IMR-90 (cell line): Measurements from ENCODE around the gene OXSR1. TPM values are rescaled to one million over a fixed set of nuclear protein-coding genes. Genes with fewer than 3 reads are reported as not detected.
"Not testable (repeated sequence)": the region's sequence is repeated elsewhere in the genome, so short reads cannot be mapped to it uniquely, and the experiment has no call there.

Experiments
- ATAC-seq: fragments of 200-7000 bp; cut with Tn5 transposase; 2 replicates; pipeline ENCODE4 v1.9.1; 2020; ENCODE audit warnings: low read depth, mild to moderate bottlenecking, moderate library complexity
- BruUV-seq: library from RNA; stranded (reverse); fragments of 400-500 nt; replicated peaks from 2 replicates; lab custom pipeline; 2021; lab: Mats Ljungman, UMichigan
- CTCF ChIA-PET: fragments of 300-600 bp; formaldehyde crosslinking; extraction: SDS; loops from one replicate; lab custom pipeline; 2021; ENCODE audit warnings: antibody characterized with exemption; lab: Yijun Ruan, JAX
- POLR2A ChIA-PET: fragments of 300-600 bp; sonication (Branson Sonifier 250); formaldehyde crosslinking; loops from one replicate; lab custom pipeline; 2022; ENCODE audit warnings: antibody characterized with exemption; ENCODE audit not compliant: unreplicated experiment; lab: Charles Lee
- DNase-seq: peaks from one replicate; pipeline ENCODE4 v3.0.0; 2013
- H2AFZ ChIP-seq: replicated peaks from 2 replicates; pipeline ENCODE3; 2013; ENCODE audit warnings: low read length, mild to moderate bottlenecking; ENCODE audit not compliant: poor library complexity
- H2AK5ac ChIP-seq: 2 replicates; pipeline ENCODE4 v1.6.1; 2013; ENCODE audit warnings: low read depth, low read length, inconsistent platforms
- H2AK9ac ChIP-seq: replicated peaks from 2 replicates; pipeline ENCODE3; 2013; ENCODE audit warnings: mild to moderate bottlenecking, low read depth, low read length, moderate library complexity; ENCODE audit not compliant: poor library complexity
- H2BK120ac ChIP-seq: 2 replicates; pipeline ENCODE4 v1.6.1; 2013; ENCODE audit warnings: low read depth, low read length, inconsistent platforms
- H2BK15ac ChIP-seq: 3 replicates; pipeline ENCODE4 v1.6.1; 2013; ENCODE audit warnings: low read depth, low read length, inconsistent platforms
- H2BK20ac ChIP-seq: 2 replicates; pipeline ENCODE4 v1.6.1; 2013; ENCODE audit warnings: low read depth, mild to moderate bottlenecking, inconsistent platforms, low read length, moderate library complexity
- H2BK5ac ChIP-seq: 2 replicates; pipeline ENCODE4 v1.6.1; 2013; ENCODE audit warnings: mild to moderate bottlenecking, low read depth, low read length, inconsistent platforms; ENCODE audit not compliant: poor library complexity, severe bottlenecking
- H3K14ac ChIP-seq: replicated peaks from 2 replicates; pipeline ENCODE4 v1.6.1; 2013; ENCODE audit warnings: low read depth, low read length, inconsistent platforms
- H3K18ac ChIP-seq: 2 replicates; pipeline ENCODE4 v1.6.1; 2013; ENCODE audit warnings: low read depth, low read length, control low read depth
- H3K23ac ChIP-seq: 2 replicates; pipeline ENCODE4 v1.6.1; 2013; ENCODE audit warnings: low read depth, low read length, inconsistent platforms
- H3K27ac ChIP-seq: 2 replicates; pipeline ENCODE4 v1.5.1; 2013; ENCODE audit warnings: mild to moderate bottlenecking, control low read depth, low read length; ENCODE audit not compliant: insufficient read depth
- H3K27me3 ChIP-seq: 2 replicates; pipeline ENCODE4 v1.6.1; 2013; ENCODE audit warnings: low read length; ENCODE audit not compliant: control insufficient read depth, insufficient read depth
- H3K36me3 ChIP-seq: 2 replicates; pipeline ENCODE4 v1.6.1; 2013; ENCODE audit warnings: low read length, mixed read lengths; ENCODE audit not compliant: control insufficient read depth, insufficient read depth
- H3K4ac ChIP-seq: 2 replicates; pipeline ENCODE4 v1.6.1; 2013; ENCODE audit warnings: low read depth, low read length, inconsistent platforms
- H3K4me1 ChIP-seq: 2 replicates; pipeline ENCODE4 v1.6.1; 2013; ENCODE audit warnings: low read length, mixed read lengths; ENCODE audit not compliant: control insufficient read depth, insufficient read depth
- H3K4me2 ChIP-seq: 2 replicates; pipeline ENCODE4 v1.6.1; 2013; ENCODE audit warnings: low read depth, mild to moderate bottlenecking, control low read depth, low read length, moderate library complexity
- H3K4me3 ChIP-seq: 2 replicates; pipeline ENCODE4 v1.5.1; 2013; ENCODE audit warnings: low read depth, mild to moderate bottlenecking, control low read depth, low read length, moderate library complexity; ENCODE audit not compliant: insufficient read depth
- H3K56ac ChIP-seq: 2 replicates; pipeline ENCODE4 v1.6.1; 2013; ENCODE audit warnings: low read length, inconsistent platforms; ENCODE audit not compliant: insufficient read depth; ENCODE audit errors: extremely low read depth
- H3K79me1 ChIP-seq, 2 experiments: 2 replicates each; pipeline ENCODE4 v1.6.1; 2013; ENCODE audit warnings: low read length in 2 of 2, inconsistent platforms in 1 of 2, low read depth in 1 of 2
- H3K9ac ChIP-seq: 2 replicates; pipeline ENCODE4 v1.6.1; 2013; ENCODE audit warnings: low read depth, low read length, control low read depth
- H3K9me1 ChIP-seq: 2 replicates; pipeline ENCODE4 v1.6.1; 2013; ENCODE audit warnings: low read length, inconsistent platforms; ENCODE audit not compliant: insufficient read depth
- H3K9me3 ChIP-seq: 2 replicates; pipeline ENCODE4 v1.6.1; 2013; ENCODE audit warnings: low read length; ENCODE audit not compliant: control insufficient read depth, insufficient read depth
- H4K20me1 ChIP-seq: 2 replicates; pipeline ENCODE4 v1.6.1; 2013; ENCODE audit warnings: low read length, inconsistent platforms; ENCODE audit not compliant: insufficient read depth
- H4K5ac ChIP-seq: 2 replicates; pipeline ENCODE4 v1.6.1; 2013; ENCODE audit warnings: mild to moderate bottlenecking, low read depth, low read length, control low read depth
- H4K8ac ChIP-seq, 2 experiments: 2 replicates each; pipeline ENCODE4 v1.6.1; 2013; ENCODE audit warnings: low read depth in 2 of 2, low read length in 2 of 2, control low read depth in 1 of 2, inconsistent platforms in 1 of 2
- H4K91ac ChIP-seq: 2 replicates; pipeline ENCODE4 v1.6.1; 2013; ENCODE audit warnings: low read depth, low read length, inconsistent platforms; ENCODE audit not compliant: insufficient read depth
- WGBS, 2 experiments: methylation state at CpG; one replicate each; pipeline versions ENCODE4 v1.1.5 to v1.1.7; 2013; ENCODE audit warnings: missing lambda C conversion rate in 2 of 2; ENCODE audit not compliant: insufficient read length in 1 of 2; ENCODE audit errors: extremely low coverage in 2 of 2; 5-methylcytosine and 5-hydroxymethylcytosine counted together
- dilution Hi-C: fragments of 300-500 bp; cut with HindIII; formaldehyde crosslinking; loops from one replicate; pipeline ENCODE4 v1.14.3; 2018; ENCODE audit warnings: low sequenced_read_pairs; ENCODE audit not compliant: unreplicated experiment
- in situ Hi-C: fragments of 300-500 bp; cut with MboI; formaldehyde crosslinking; loops from 3 replicates; pipeline ENCODE4 v1.14.3; 2019; ENCODE audit warnings: low sequenced_read_pairs, inconsistent platforms, mixed read lengths
- intact Hi-C: fragments of 100-400 bp; cut with micrococcal nuclease; formaldehyde crosslinking; loops from 2 replicates; pipeline ENCODE4 v1.10.0; 2022
- polyA plus RNA-seq, 3 experiments: library from polyadenylated mRNA; depleted of rRNA; stranded (reverse); fragments of >200 nt; gene quantifications; 2 replicates each; pipeline ENCODE4 v1.2.3, GENCODE V29; 2012; ENCODE audit warnings: low replicate concordance in 1 of 3
- total RNA-seq: library from RNA; depleted of rRNA; stranded (reverse); fragments of >200 nt; gene quantifications from 2 replicates; pipeline ENCODE4 v1.2.3, GENCODE V29; 2012

OXSR1 gene
- total and polyA plus RNA-seq, 2 of the 4 experiments (the other 2 are of a cell fraction), result 32.9 to 37.6 TPM

GRCh38 chr3:38160704-38161103 is 4.6 kb upstream of the OXSR1 start:
- H2BK15ac ChIP-seq, H3K4me3 ChIP-seq, H3K4ac ChIP-seq, CTCF ChIA-PET, H3K4me1 ChIP-seq, H4K91ac ChIP-seq, BruUV-seq, H2AFZ ChIP-seq, DNase-seq, H2BK20ac ChIP-seq, H3K36me3 ChIP-seq, H4K5ac ChIP-seq, H4K8ac ChIP-seq, H2AK5ac ChIP-seq, H3K18ac ChIP-seq, H2AK9ac ChIP-seq, H3K14ac ChIP-seq, H3K9me3 ChIP-seq, H3K23ac ChIP-seq, H3K9ac ChIP-seq, in situ Hi-C loops, intact Hi-C loops, H3K9me1 ChIP-seq, H4K20me1 ChIP-seq, ATAC-seq, H3K56ac ChIP-seq, H2BK120ac ChIP-seq, H2BK5ac ChIP-seq, H3K4me2 ChIP-seq, H3K27ac ChIP-seq, dilution Hi-C loops, H3K27me3 ChIP-seq, H3K79me1 ChIP-seq, POLR2A ChIA-PET: not testable (repeated sequence)
- 100% methylated on average over 1 of the region's 11 CpGs; no CpG with 5 or more reads in 1 of the 2 experiments for WGBS, 2 experiments
